Neuron (in vitro differentiated cells): ENCODE results near the gene MAGI1.
"Not testable (repeated sequence)": the region's sequence is repeated elsewhere in the genome, so short reads cannot be mapped to it uniquely, and the experiment has no call there.

Experiments used
- H2AFZ ChIP-seq: one replicate; pipeline ENCODE4 v1.6.1; 2013; ENCODE audit warnings: low read depth, mild to moderate bottlenecking, inconsistent platforms, low read length, moderate library complexity
- H3K27me3 ChIP-seq: one replicate; pipeline ENCODE4 v1.6.1; 2013; ENCODE audit warnings: low read length; ENCODE audit not compliant: insufficient read depth
- H3K36me3 ChIP-seq: one replicate; pipeline ENCODE4 v1.6.1; 2013; ENCODE audit warnings: low read length; ENCODE audit not compliant: insufficient read depth
- H3K4me1 ChIP-seq: one replicate; pipeline ENCODE4 v1.6.1; 2013; ENCODE audit warnings: low read length; ENCODE audit not compliant: insufficient read depth
- H3K4me3 ChIP-seq: 2 replicates; pipeline ENCODE4 v1.5.1; 2013; ENCODE audit warnings: mild to moderate bottlenecking, low read length, moderate library complexity
- H3K9me3 ChIP-seq: one replicate; pipeline ENCODE4 v1.6.1; 2013; ENCODE audit warnings: low read length

MAGI1 gene

DNA sequence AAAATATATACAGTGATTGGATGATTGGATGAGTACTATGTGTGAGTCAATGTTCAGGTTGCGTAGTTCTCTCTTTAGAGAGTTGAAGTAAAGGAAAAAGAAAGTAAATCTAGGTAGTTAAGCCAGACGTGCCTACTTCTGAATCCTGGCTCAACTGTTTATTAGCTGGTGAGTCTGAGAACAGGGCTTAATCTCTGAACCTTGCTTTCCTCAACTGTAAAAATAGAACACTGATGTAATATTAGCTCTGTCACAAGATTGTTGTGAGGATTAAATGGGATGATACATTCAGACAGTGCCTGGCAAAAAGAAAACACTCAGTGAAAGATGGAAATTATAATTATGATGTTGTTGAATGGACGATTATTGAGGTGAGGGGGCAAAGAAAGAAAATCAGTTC, 413.4 kb downstream of the MAGI1 start:
- H3K4me3 ChIP-seq = no peak overlapping the region
- H3K4me1 ChIP-seq = peaks cover under 1% of the 10 kb centered on the region

GRCh38 chr3:65623362-65623761, 415.4 kb downstream of the MAGI1 start:
- Histone ChIP-seq H2AFZ (no peak overlapping the region), H3K9me3 (no peaks in the 10 kb centered on the region), H3K27me3 (no peaks in the 10 kb centered on the region), H3K4me1 (peaks cover 14% of the 10 kb centered on the region), H3K36me3 (no peaks in the 10 kb centered on the region), H3K4me3 (no peak overlapping the region)

More for the DNA sequence above, 413.4 kb downstream of the MAGI1 start:
- Histone ChIP-seq H3K27me3 (no peaks in the 10 kb centered on the region), H3K36me3 (no peaks in the 10 kb centered on the region), H3K9me3 (no peaks in the 10 kb centered on the region), H2AFZ (no peak overlapping the region)

- Histone ChIP-seq H3K4me3 (no peak overlapping the region), H3K27me3 (no peaks in the 10 kb centered on the region), H3K4me1 (peaks cover 16% of the 10 kb centered on the region)
Observed at GRCh38 chr3:65619888-65620287, 418.8 kb downstream of the MAGI1 start.

DNA sequence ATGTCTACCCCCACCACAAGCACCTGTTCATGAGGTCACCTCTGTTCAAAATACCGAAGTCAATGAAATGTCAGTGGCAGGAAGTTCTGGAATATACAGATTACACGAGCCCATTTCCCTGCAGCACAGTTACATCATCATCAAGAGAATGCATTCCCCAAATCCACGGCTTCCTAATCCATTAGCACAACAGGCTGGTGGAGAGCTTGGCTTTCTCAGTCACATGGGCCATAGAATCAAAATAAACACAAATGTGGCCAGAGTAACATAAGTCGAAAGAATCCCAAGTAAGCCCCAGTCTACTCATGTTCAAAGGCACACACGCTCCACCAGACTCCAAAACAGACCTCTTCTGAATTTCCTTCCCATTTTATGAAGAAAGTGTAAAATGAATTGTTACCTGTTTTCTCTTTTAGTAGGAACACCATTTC, 419.3 kb downstream of the MAGI1 start:
- H3K4me1 ChIP-seq = peaks cover 16% of the 10 kb centered on the region
- H3K36me3 ChIP-seq = no peaks in the 10 kb centered on the region
- no peaks in the 10 kb centered on the region for H3K27me3 ChIP-seq
- no peak overlapping the region for H3K4me3 ChIP-seq
- H3K9me3 ChIP-seq = no peaks in the 10 kb centered on the region
- H2AFZ ChIP-seq = no peak overlapping the region

More at GRCh38 chr3:65619888-65620287, 418.8 kb downstream of the MAGI1 start:
- H2AFZ ChIP-seq = no peak overlapping the region
- no peaks in the 10 kb centered on the region for H3K9me3 ChIP-seq
- H3K36me3 ChIP-seq = no peaks in the 10 kb centered on the region

GRCh38 chr3:65618599-65618998, 420.1 kb downstream of the MAGI1 start:
- Histone ChIP-seq H3K9me3 (no peaks in the 10 kb centered on the region), H3K4me3 (no peak overlapping the region), H3K36me3 (no peaks in the 10 kb centered on the region), H3K4me1 (peaks cover 16% of the 10 kb centered on the region), H3K27me3 (no peaks in the 10 kb centered on the region), H2AFZ (no peak overlapping the region)

DNA sequence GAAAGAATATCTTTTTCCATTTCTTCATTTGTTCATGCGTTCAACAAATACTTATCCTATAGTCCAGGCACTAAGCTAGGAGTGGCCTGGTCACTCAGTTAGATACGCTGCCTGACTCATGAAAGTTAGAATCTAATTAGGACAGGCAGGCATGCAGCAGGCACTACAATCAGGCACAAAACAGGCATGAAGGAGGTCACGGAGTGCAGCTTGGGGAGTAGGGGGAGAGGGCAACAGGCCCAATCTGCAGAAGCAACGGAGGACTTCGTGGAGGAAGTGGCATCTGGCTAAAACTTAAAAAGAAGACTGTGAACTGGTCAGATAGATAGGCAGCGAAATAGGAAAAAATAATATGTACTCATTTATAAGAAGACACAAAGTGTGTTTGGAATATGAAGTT, 420.9 kb downstream of the MAGI1 start:
- Histone ChIP-seq H3K4me3 (no peak overlapping the region), H3K36me3 (no peaks in the 10 kb centered on the region), H3K9me3 (no peaks in the 10 kb centered on the region), H3K27me3 (no peaks in the 10 kb centered on the region), H2AFZ (no peak overlapping the region), H3K4me1 (peaks cover 16% of the 10 kb centered on the region)

DNA sequence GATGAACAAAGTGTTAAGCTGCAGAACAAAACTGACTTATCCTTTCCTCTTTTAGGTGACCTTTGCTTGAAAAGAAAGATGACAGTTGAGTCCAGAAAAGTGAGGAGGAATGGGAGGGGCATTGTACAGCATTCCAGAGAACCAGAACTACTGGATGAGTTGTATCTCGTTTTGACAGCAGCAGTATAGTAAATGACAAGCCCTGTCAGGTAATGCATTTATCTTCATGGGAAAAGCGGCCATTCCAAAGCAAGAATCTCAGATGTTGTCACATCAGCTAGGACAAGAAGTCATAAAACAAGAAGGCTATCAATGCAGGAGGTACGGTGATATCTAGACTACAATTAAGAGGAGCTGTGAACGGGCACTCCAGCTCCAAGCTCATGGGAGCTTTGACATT, 421.5 kb downstream of the MAGI1 start:
- no peak overlapping the region for H3K4me3 ChIP-seq
- no peak overlapping the region for H2AFZ ChIP-seq
- peaks cover 16% of the 10 kb centered on the region for H3K4me1 ChIP-seq
- H3K36me3 ChIP-seq = no peaks in the 10 kb centered on the region
- H3K27me3 ChIP-seq = no peaks in the 10 kb centered on the region
- H3K9me3 ChIP-seq = no peaks in the 10 kb centered on the region

DNA sequence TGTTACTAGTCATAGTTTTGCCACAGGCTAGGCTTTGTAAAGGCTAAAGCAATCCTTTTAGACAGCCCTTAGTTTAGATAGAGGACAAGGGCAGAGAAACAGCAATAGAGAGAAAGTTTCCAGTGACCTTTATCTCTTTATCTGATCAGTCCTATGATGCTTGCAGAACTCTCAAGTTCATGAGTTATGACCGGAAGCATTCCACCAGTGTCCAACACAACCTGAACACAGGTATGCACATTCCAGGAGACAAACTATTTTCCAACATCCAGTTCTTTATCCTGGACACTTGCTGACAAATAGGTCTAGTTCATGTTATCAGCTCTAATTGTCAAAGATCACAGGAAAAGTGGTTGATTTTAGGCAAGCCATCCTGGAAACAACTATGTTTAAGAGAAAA, 422.2 kb downstream of the MAGI1 start:
- H3K36me3 ChIP-seq = no peaks in the 10 kb centered on the region
- no peak overlapping the region for H2AFZ ChIP-seq
- peaks cover 16% of the 10 kb centered on the region for H3K4me1 ChIP-seq
- no peaks in the 10 kb centered on the region for H3K27me3 ChIP-seq
- no peaks in the 10 kb centered on the region for H3K9me3 ChIP-seq
- no peak overlapping the region for H3K4me3 ChIP-seq

DNA sequence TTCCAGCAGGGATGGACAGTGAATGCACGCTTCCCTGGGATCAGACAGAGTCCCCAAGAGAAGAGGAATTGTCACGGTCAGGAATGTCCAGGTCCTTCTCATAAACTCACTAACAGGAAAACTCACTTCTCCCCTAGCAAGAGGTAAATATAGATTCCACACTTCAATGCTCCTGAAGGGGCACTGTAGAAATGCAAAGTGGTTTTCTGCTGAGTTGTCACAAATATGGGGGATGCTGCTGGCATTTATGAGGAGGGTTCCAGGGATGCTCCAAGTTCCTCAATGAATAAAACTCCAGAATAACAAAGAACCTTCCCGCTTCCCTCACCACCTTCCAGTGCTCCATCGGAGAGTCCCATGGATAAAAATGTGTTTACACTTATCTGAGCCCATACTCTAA, 423.4 kb downstream of the MAGI1 start:
- Histone ChIP-seq H3K36me3 (no peaks in the 10 kb centered on the region), H3K27me3 (no peaks in the 10 kb centered on the region), H3K4me1 (peaks cover 15% of the 10 kb centered on the region), H2AFZ (no peak overlapping the region), H3K4me3 (no peak overlapping the region), H3K9me3 (no peaks in the 10 kb centered on the region)

- H3K27me3 ChIP-seq = no peaks in the 10 kb centered on the region
- no peak overlapping the region for H2AFZ ChIP-seq
- no peak overlapping the region for H3K4me3 ChIP-seq
- peaks cover 8% of the 10 kb centered on the region for H3K4me1 ChIP-seq
- H3K36me3 ChIP-seq = no peaks in the 10 kb centered on the region
- H3K9me3 ChIP-seq = no peaks in the 10 kb centered on the region
Observed at GRCh38 chr3:65614585-65614984, 424.1 kb downstream of the MAGI1 start.

DNA sequence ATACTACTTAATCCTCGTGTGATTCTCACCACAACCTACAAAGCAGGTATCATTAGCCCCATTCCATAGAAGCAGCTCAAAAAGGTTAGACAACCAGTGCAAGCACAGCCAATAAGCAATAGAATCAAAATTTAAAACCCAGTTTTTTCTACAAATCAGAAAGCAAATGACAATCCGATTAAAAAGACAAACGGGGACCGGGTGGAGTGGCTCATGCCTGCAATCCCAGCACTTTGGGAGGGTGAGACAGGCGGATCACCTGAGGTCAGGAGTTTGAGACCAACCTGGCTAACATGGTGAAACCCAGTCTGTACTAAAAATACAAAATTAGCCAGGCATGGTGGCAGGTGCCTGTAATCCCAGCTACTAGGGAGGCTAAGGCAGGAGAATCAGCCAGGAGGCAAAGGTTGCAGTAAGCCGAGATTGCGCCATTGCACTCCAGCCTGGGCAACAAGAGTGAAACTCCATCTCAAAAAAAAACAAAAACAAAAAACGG, 430.7 kb downstream of the MAGI1 start:
- not testable (repeated sequence) for H2AFZ ChIP-seq

GRCh38 chr3:65607101-65607500, 431.6 kb downstream of the MAGI1 start:
- no peaks in the 10 kb centered on the region for H3K27me3 ChIP-seq
- no peaks in the 10 kb centered on the region for H3K36me3 ChIP-seq
- no peaks in the 10 kb centered on the region for H3K4me1 ChIP-seq
- H3K4me3 ChIP-seq = no peak overlapping the region
- H2AFZ ChIP-seq = no peak overlapping the region
- no peaks in the 10 kb centered on the region for H3K9me3 ChIP-seq

More for the DNA sequence above, 430.7 kb downstream of the MAGI1 start:
- not testable (repeated sequence) for H3K4me1 ChIP-seq, H3K9me3 ChIP-seq, H3K4me3 ChIP-seq, H3K36me3 ChIP-seq, H3K27me3 ChIP-seq

DNA sequence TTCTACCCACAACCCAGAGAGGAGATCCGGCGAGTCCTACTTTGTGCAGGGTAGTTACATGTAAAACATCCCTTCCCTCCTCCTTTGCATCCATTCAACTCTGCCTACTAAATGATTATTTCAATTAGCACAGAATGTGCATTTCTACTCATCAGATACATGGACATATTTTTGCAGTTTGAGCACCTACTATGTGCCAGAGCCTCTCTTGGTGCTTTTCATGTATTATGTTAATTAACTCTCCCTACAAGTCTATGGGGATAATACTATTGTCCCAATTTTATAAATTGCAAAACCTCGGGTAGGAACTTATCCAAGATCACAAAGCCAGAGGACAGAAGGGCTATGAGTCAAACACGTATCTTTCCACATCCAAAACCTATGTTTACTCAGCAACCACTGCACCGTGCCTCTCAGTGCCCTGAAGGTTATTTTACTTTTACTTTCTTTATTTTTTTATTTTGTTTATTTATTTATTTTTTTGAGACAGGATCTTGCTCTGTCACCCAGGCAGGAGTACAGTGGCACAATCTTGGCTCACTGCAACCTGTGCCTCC, 432.8 kb downstream of the MAGI1 start:
- Histone ChIP-seq H3K9me3 (no peaks in the 10 kb centered on the region), H3K4me1 (no peaks in the 10 kb centered on the region)

More for the DNA sequence above, 432.8 kb downstream of the MAGI1 start:
- no peaks in the 10 kb centered on the region for H3K36me3 ChIP-seq
- no peaks in the 10 kb centered on the region for H3K27me3 ChIP-seq
- H2AFZ ChIP-seq = no peak overlapping the region
- no peak overlapping the region for H3K4me3 ChIP-seq
